ENCODE data around the gene KCNK16.

The KCNK16 gene

DNA sequence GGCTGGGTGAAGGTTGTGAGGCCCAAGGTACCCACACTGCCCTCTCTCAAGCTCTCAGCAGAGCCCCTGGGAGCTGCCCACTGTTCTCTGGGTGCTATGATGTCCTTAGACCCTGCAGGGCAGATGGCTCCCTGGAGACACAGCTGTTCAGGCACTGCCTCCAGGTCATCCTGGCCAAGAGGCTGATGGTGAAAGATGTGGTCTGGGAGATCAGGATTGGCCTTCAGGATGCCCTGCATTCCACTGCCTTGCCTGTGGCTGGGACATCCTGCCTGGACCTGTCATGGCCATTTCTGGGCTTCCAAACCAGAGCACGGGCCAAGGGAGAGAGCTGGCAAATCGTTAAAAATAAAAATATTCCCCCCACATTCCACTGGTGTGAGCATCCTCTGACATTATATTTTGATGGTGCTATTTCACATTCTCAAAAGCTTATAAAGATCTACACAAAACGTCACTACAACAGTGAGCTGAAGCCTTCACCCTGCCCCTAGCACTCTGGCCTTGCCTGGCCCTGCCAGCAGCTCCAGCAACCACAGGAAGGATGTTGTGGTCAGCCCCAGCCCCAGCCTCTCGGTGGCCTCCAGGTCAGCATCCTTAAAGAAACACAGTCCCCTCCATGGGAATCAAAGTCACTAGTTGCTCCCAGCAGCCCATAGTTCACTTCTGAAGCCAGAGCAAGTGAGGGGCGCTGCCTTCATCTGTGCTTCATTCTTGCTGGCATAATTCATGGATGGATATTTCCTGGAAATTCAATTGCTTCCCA is 13.5 kb upstream of the KCNK16 start:
- ATAC-seq = no peak

GRCh38 chr6:39333644-39334438 is 11.3 kb upstream of the KCNK16 start:
- ATAC-seq = no peak
- TF ChIP-seq, protein P1, sequence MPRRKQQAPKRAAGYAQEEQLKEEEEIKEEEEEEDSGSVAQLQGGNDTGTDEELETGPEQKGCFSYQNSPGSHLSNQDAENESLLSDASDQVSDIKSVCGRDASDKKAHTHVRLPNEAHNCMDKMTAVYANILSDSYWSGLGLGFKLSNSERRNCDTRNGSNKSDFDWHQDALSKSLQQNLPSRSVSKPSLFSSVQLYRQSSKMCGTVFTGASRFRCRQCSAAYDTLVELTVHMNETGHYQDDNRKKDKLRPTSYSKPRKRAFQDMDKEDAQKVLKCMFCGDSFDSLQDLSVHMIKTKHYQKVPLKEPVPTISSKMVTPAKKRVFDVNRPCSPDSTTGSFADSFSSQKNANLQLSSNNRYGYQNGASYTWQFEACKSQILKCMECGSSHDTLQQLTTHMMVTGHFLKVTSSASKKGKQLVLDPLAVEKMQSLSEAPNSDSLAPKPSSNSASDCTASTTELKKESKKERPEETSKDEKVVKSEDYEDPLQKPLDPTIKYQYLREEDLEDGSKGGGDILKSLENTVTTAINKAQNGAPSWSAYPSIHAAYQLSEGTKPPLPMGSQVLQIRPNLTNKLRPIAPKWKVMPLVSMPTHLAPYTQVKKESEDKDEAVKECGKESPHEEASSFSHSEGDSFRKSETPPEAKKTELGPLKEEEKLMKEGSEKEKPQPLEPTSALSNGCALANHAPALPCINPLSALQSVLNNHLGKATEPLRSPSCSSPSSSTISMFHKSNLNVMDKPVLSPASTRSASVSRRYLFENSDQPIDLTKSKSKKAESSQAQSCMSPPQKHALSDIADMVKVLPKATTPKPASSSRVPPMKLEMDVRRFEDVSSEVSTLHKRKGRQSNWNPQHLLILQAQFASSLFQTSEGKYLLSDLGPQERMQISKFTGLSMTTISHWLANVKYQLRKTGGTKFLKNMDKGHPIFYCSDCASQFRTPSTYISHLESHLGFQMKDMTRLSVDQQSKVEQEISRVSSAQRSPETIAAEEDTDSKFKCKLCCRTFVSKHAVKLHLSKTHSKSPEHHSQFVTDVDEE (CRISPR knock-in tag; IDR thresholded peaks at IDR 0.05) = no peak
- TF ChIP-seq ARNTL (CRISPR knock-in tag; IDR thresholded peaks at IDR 0.05; ENCODE audit: borderline replicate concordance, low read depth) = no peak
- no peak for TF ChIP-seq ZFP3 (CRISPR knock-in tag; IDR thresholded peaks at IDR 0.05)
- TF ChIP-seq SNAI2 (CRISPR knock-in tag; IDR thresholded peaks at IDR 0.05) = no peak
- TF ChIP-seq ZFP30 (CRISPR knock-in tag; IDR thresholded peaks at IDR 0.05) = no peak
- no peak for TF ChIP-seq ISL1 (CRISPR knock-in tag; IDR thresholded peaks at IDR 0.05)
- TF ChIP-seq ZNF565 (CRISPR knock-in tag; conservative IDR thresholded peaks at IDR 0.05; ENCODE audit: low read depth) = no peak
- TF ChIP-seq PPARA (CRISPR knock-in tag; IDR thresholded peaks at IDR 0.05; ENCODE audit: borderline replicate concordance) = no peak
- TF ChIP-seq ZC3H10 (CRISPR knock-in tag; IDR thresholded peaks at IDR 0.05) = no peak
- TF ChIP-seq OSR1 (CRISPR knock-in tag; IDR thresholded peaks at IDR 0.05) = no peak
- no peak for TF ChIP-seq TCF4 (CRISPR knock-in tag; IDR thresholded peaks at IDR 0.05; ENCODE audit: borderline replicate concordance)
- no peak for TF ChIP-seq CSDC2 (CRISPR knock-in tag; IDR thresholded peaks at IDR 0.05)
- no peak for TF ChIP-seq ZNF70 (CRISPR knock-in tag; IDR thresholded peaks at IDR 0.05)
- TF ChIP-seq, protein P2, sequence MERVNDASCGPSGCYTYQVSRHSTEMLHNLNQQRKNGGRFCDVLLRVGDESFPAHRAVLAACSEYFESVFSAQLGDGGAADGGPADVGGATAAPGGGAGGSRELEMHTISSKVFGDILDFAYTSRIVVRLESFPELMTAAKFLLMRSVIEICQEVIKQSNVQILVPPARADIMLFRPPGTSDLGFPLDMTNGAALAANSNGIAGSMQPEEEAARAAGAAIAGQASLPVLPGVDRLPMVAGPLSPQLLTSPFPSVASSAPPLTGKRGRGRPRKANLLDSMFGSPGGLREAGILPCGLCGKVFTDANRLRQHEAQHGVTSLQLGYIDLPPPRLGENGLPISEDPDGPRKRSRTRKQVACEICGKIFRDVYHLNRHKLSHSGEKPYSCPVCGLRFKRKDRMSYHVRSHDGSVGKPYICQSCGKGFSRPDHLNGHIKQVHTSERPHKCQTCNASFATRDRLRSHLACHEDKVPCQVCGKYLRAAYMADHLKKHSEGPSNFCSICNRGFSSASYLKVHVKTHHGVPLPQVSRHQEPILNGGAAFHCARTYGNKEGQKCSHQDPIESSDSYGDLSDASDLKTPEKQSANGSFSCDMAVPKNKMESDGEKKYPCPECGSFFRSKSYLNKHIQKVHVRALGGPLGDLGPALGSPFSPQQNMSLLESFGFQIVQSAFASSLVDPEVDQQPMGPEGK (CRISPR knock-in tag; IDR thresholded peaks at IDR 0.05; ENCODE audit: borderline replicate concordance) = no peak
- no peak for TF ChIP-seq GLIS3 (CRISPR knock-in tag; IDR thresholded peaks at IDR 0.05)
- no peak for TF ChIP-seq RARB (CRISPR knock-in tag; IDR thresholded peaks at IDR 0.05)
- no peak for TF ChIP-seq ESRRG (CRISPR knock-in tag; IDR thresholded peaks at IDR 0.05)
- no peak for TF ChIP-seq BACH2 (CRISPR knock-in tag; IDR thresholded peaks at IDR 0.05; ENCODE audit: borderline replicate concordance)

More for the DNA sequence above, 13.5 kb upstream of the KCNK16 start:
- TF ChIP-seq PPARA (CRISPR knock-in tag; IDR thresholded peaks at IDR 0.05; ENCODE audit: borderline replicate concordance) = no peak
- no peak for TF ChIP-seq ESRRG (CRISPR knock-in tag; IDR thresholded peaks at IDR 0.05)
- TF ChIP-seq TCF4 (CRISPR knock-in tag; IDR thresholded peaks at IDR 0.05; ENCODE audit: borderline replicate concordance) = no peak
- no peak for TF ChIP-seq CSDC2 (CRISPR knock-in tag; IDR thresholded peaks at IDR 0.05)
- TF ChIP-seq BACH2 (CRISPR knock-in tag; IDR thresholded peaks at IDR 0.05; ENCODE audit: borderline replicate concordance) = no peak
- TF ChIP-seq RARB (CRISPR knock-in tag; IDR thresholded peaks at IDR 0.05) = no peak
- TF ChIP-seq, protein P1 (CRISPR knock-in tag; IDR thresholded peaks at IDR 0.05) = no peak
- no peak for TF ChIP-seq ZFP30 (CRISPR knock-in tag; IDR thresholded peaks at IDR 0.05)
- no peak for TF ChIP-seq SNAI2 (CRISPR knock-in tag; IDR thresholded peaks at IDR 0.05)
- no peak for TF ChIP-seq ARNTL (CRISPR knock-in tag; IDR thresholded peaks at IDR 0.05; ENCODE audit: borderline replicate concordance, low read depth)
- TF ChIP-seq ISL1 (CRISPR knock-in tag; IDR thresholded peaks at IDR 0.05) = no peak
- no peak for TF ChIP-seq ZNF565 (CRISPR knock-in tag; conservative IDR thresholded peaks at IDR 0.05; ENCODE audit: low read depth)
- TF ChIP-seq, protein P3, sequence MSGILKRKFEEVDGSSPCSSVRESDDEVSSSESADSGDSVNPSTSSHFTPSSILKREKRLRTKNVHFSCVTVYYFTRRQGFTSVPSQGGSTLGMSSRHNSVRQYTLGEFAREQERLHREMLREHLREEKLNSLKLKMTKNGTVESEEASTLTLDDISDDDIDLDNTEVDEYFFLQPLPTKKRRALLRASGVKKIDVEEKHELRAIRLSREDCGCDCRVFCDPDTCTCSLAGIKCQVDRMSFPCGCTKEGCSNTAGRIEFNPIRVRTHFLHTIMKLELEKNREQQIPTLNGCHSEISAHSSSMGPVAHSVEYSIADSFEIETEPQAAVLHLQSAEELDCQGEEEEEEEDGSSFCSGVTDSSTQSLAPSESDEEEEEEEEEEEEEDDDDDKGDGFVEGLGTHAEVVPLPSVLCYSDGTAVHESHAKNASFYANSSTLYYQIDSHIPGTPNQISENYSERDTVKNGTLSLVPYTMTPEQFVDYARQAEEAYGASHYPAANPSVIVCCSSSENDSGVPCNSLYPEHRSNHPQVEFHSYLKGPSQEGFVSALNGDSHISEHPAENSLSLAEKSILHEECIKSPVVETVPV (CRISPR knock-in tag; IDR thresholded peaks at IDR 0.05) = no peak
- no peak for TF ChIP-seq GLIS3 (CRISPR knock-in tag; IDR thresholded peaks at IDR 0.05)
- no peak for TF ChIP-seq OSR1 (CRISPR knock-in tag; IDR thresholded peaks at IDR 0.05)
- TF ChIP-seq ZFP3 (CRISPR knock-in tag; IDR thresholded peaks at IDR 0.05) = no peak
- TF ChIP-seq ZNF8 (CRISPR knock-in tag; IDR thresholded peaks at IDR 0.05) = no peak
- no peak for TF ChIP-seq POU6F1 (CRISPR knock-in tag; IDR thresholded peaks at IDR 0.05; ENCODE audit: borderline replicate concordance, low read depth)

All from SK-N-SH treated with all-trans-retinoic acid at 6 μM for 48 hours (cell line).